Measurements from ENCODE around the gene RPTOR.
"Not testable (repeated sequence)": the region's sequence is repeated elsewhere in the genome, so short reads cannot be mapped to it uniquely, and the experiment has no call there.

The RPTOR gene

GRCh38 chr17:80860101-80860671 is 315.5 kb downstream of the RPTOR start:
- no peak for DNase-seq (ENCODE audit: low read depth in 2 of 2)

GRCh38 chr17:80860703-80861417 is 316.2 kb downstream of the RPTOR start:
- no peak for DNase-seq (ENCODE audit: low read depth in 2 of 2)

DNA sequence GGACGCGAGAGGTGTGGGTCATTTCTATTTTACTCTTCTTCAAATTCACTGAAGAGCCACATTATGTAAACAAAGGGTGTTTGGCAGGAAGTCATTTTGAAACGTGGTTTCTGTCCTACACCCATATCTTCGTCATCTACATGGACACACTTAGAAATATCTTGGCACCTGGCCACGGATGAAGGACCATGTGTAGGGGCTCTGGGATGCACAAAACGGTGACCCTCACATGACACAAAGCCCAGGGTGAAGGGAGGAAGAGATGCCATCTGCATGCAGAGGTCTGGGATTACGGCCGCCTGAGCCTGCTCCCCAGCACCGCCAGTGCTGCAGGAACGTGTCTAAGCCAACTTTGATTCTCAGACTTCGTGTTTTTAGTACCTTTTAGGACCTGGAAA is 316.8 kb downstream of the RPTOR start:
- no peak for DNase-seq (ENCODE audit: low read depth in 2 of 2)

- DNase-seq (ENCODE audit: low read depth in 2 of 2), result peak in 1 of 2 experiments; percentile 54
Measured at GRCh38 chr17:80861892-80862291, 317.3 kb downstream of the RPTOR start.

DNA sequence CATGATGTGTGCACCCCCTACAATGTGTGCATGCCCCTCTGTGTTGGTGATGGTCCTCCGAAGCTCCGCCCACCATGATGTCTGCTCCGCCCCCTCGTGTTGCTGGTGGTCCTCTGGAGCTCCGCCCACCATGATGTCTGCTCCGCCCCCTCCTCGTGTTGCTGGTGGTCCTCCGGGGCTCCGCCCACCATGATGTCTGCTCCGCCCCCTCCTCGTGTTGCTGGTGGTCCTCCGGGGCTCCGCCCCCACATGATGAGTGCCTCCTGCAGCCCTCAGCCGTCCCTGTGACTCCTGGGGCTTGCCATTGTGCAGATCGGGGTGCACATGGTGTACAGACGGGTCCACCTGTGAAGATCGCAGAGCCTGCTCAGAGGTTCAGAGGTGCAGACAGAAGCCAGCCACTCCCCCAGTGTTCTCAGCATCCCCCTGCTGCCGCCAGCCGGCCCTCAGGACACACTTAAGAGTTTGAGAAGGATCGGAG is 317.9 kb downstream of the RPTOR start:
- no peak for DNase-seq (ENCODE audit: low read depth in 2 of 2)

DNA sequence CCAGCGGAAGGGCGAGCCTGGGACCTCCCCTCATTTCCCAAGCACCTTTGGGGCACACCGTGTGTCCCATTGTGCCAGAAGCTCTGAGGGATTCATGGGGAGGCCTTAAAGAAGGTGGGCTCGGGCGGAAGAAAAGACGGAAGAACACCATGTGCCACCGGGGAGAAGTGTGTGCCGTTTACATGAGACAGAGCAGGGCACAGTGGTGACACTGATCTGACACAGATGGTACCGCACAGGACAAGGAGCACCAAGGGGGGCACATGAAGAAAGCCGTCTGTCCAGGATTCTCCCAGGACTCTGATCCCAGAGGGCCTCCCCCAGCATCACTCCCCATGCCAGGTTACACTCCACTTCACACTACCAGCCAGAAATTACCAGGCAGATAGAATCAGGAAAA is 318.3 kb downstream of the RPTOR start:
- no peak for DNase-seq (ENCODE audit: low read depth in 2 of 2)

DNA sequence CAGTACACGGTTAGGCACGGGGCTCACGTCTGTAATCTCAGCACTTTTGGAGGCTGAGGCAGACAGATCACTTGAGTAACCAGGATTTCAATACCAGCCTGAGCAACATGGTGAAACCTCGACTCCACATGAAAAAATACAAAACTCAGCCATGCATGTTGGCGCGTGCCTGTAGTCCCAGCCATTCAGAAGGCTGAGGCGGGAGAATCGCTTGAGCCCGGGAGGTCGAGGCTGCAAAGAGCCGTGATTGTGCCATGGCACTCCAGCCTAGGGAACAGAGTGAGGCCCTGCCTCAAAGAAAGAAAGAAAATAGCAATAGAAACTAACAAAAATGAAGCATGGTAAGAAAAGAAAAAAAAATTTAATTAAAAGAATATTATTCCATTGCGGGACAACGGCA is 319.0 kb downstream of the RPTOR start:
- no peak for DNase-seq (ENCODE audit: low read depth in 2 of 2)

DNA sequence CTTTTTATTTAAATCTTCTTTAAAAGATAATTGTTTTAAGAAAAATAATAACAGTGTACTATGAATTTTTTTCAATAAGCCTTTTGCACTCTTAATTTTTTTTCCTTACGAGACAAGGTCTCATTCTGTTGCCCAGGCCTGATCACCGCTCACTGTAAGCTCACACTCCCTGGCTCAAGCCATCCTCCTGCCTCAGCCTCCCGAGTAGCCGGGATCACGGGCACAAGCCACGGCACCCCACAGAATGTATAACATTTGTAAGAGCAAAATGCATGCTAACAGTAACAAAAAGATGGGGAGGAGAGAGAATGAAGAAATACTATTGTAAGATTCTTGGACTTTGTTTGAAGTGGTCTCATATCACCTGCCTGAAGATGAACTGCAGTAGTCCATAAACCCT is 320.1 kb downstream of the RPTOR start:
- DNase-seq (ENCODE audit: low read depth in 2 of 2), result no peak

- peak; percentile 42 to 82 for DNase-seq (ENCODE audit: low read depth in 2 of 2)
Measured at GRCh38 chr17:80866050-80866793, 321.6 kb downstream of the RPTOR start.

GRCh38 chr17:80868022-80868609 is 323.5 kb downstream of the RPTOR start:
- no peak for DNase-seq (ENCODE audit: low read depth in 2 of 2)

DNA sequence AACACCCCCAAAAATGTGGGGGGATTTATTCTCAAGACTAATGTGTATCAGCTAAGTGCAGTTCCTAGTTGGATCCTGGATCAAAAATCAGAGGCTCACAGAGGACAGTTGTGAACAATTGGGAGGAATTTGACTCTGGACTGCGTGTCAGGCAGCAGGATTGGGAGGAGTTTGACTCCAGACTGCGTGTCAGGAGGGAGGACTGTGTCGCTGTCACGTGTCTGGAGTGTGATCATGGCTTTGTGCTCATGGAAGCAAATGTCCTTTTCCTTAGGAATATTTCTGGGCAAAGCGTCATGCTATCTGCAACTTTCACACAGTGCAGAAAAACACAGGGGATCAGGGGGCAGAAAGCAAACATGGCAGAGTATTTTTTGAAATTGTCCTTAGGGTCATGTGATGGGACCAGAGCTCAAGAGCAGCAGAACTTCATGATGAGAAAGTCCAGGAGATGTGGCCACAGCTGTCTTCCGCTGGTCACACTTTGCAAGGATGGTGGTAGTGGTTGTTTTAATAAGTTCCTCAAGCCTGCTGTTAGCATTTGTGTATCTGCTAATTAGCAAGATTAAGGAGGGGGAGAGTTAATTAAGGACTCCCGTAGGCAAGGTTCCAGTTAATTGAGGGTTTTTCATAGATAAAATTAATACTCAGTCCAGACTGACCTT is 325.0 kb downstream of the RPTOR start:
- DNase-seq (ENCODE audit: low read depth in 2 of 2), result no peak

GRCh38 chr17:80870401-80870800 is 325.8 kb downstream of the RPTOR start:
- DNase-seq (ENCODE audit: low read depth in 2 of 2), result no peak

GRCh38 chr17:80871341-80871740 is 326.7 kb downstream of the RPTOR start:
- DNase-seq (ENCODE audit: low read depth in 2 of 2), result no peak

- no peak for DNase-seq (ENCODE audit: low read depth in 2 of 2)
Measured at GRCh38 chr17:80872001-80872500, 327.4 kb downstream of the RPTOR start.

- DNase-seq (ENCODE audit: low read depth in 2 of 2), result no peak
Measured at GRCh38 chr17:80872501-80873306, 328.1 kb downstream of the RPTOR start.

DNA sequence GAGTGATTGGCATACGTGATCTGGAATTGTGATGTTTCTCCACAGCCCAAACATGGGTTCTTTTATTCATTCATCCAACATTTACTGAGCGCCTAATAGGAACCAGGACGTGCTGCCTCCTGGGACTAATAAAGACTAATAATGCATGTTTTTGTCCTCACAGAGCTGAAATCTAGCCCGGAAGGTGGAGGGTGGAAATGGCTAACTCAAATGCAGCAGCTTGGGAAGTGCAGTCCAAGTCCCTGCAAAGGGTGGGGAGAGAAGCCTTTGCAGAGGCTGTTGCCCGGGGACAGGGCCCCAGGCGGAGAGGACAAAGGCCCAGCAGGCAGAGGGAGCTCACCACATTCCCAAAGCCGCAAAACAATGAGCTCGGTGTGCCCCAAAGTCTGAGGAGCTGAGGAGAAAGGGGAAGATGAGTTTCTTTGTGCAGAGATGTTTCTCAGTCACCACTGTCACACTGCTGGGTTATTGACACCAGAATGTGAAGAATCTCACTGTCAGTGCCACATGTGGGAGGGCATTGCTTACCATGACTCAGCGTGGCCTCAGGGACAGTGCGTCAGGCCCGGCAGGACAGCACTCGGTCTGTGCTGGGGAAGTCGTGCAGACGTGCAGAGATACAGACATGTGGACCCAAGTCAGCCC is 328.8 kb downstream of the RPTOR start:
- no peak for DNase-seq (ENCODE audit: low read depth in 2 of 2)

DNA sequence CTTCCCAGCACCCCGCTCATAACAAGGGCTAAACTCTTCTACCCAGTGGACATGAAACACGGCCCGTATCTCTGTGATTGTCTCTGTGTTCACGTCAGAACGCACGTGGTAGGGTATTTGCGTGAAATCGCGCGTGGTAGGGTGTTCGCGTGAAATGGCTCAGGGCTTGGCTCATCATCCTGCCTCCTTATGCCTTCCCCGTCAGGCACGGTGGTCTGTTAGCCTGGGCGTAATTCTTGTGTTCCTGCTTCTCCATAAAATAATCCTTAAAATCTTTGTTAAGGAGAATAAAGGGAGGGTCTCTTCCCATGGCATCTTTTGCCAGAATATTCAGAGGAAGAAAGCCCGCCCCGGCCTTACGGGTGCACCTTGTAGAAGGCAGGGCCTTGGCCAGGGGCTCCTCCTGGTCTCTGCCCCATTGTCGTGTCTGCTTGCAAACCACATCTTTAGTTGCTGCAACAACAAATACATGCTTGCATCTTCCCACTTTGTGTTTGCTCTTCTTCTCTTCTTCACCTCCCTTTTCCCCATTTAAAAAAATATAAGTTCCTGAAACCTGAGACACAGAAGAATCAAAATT is 330.3 kb downstream of the RPTOR start:
- DNase-seq (ENCODE audit: low read depth in 2 of 2), result no peak

DNA sequence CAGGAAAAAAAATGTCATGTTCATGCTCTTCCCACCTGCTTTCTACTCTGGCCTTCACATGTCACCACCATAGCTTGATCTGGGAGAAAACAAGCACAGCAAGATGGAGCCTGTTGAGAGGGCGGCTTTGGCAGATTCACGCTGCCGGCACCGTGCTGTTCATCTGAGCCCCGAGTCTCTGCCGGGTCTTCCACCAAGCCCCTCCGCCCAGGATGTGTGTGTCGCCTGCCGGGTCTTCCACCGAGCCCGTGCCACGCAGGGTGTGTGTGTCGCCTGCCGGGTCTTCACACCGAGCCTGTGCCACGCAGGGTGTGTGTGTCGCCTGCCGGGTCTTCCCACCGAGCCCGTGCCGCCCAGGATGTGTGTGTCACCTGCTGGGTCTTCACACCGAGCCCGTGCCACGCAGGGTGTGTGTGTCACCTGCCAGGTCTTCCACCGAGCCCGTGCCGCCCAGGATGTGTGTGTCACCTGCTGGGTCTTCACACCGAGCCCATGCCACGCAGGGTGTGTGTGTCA is 330.9 kb downstream of the RPTOR start:
- not testable (repeated sequence) for DNase-seq (ENCODE audit: low read depth in 2 of 2)

DNA sequence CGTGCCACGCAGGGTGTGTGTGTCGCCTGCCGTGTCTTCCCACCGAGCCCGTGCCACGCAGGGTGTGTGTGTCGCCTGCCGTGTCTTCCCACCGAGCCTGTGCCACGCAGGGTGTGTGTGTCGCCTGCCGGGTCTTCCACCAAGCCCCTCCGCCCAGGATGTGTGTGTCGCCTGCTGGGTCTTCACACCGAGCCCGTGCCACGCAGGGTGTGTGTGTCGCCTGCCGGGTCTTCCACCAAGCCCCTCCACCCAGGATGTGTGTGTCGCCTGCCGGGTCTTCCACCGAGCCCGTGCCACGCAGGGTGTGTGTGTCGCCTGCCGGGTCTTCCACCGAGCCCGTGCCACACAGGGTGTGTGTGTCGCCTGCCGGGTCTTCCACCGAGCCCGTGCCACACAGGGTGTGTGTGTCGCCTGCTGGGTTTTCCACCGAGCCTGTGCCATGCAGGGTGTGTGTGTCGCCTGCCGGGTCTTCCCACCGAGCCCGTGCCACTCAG is 331.9 kb downstream of the RPTOR start:
- DNase-seq (ENCODE audit: low read depth in 2 of 2), result not testable (repeated sequence)

All from stimulated activated CD4-positive, alpha-beta T cell treated with anti-CD3 and anti-CD28 coated beads, Interleukin-12 subunit alpha, Interleukin-12 subunit beta, amount 100 ng/mL, for 24 hours (primary cell).